ENCODE results near the gene PDZD7. TPM values are rescaled to one million over a fixed set of nuclear protein-coding genes. Genes with fewer than 3 reads are reported as not detected.
A peak's percentile ranks its signal among the peaks of the same experiment; 100 is the strongest.

Gene PDZD7
- total and polyA plus RNA-seq, 9 of the 15 experiments (the other 6 are each of a cell fraction or from before 2014, with no cell fraction given): 0.04 to 0.24 (median 0.08) TPM; not detected in 3

DNA sequence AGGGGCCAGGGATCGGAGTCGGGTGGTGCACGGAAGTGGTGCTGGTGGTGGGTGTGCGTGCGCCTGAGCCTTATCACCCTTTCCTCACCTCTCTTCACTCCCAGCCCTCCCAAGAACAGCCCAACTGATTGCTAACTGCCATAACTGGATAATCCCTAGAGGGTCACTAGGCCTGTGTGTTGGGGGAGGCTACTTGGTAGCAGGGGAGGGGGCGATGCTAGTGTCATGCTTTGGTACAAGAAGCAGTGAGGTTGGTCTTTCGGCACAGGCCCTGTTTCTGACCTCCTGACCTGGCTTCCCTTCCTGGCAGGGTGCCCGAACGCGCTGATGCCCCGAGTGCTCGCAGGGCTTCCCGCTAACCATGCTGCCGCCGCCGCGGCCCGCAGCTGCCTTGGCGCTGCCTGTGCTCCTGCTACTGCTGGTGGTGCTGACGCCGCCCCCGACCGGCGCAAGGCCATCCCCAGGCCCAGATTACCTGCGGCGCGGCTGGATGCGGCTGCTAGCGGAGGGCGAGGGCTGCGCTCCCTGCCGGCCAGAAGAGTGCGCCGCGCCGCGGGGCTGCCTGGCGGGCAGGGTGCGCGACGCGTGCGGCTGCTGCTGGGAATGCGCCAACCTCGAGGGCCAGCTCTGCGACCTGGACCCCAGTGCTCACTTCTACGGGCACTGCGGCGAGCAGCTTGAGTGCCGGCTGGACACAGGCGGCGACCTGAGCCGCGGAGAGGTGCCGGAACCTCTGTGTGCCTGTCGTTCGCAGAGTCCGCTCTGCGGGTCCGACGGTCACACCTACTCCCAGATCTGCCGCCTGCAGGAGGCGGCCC, 31.5 kb upstream of the PDZD7 start (continued):
- TF ChIP-seq, protein P1, sequence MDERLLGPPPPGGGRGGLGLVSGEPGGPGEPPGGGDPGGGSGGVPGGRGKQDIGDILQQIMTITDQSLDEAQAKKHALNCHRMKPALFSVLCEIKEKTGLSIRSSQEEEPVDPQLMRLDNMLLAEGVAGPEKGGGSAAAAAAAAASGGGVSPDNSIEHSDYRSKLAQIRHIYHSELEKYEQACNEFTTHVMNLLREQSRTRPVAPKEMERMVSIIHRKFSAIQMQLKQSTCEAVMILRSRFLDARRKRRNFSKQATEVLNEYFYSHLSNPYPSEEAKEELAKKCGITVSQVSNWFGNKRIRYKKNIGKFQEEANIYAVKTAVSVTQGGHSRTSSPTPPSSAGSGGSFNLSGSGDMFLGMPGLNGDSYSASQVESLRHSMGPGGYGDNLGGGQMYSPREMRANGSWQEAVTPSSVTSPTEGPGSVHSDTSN (CRISPR knock-in tag; IDR thresholded peaks at IDR 0.05; ENCODE audit: low read depth): no peak
- TF ChIP-seq, protein P1 (tag; conservative IDR thresholded peaks at IDR 0.05; ENCODE audit: low read depth): no peak
- TF ChIP-seq SMAD4 (CRISPR knock-in tag; conservative IDR thresholded peaks at IDR 0.05) (peak; percentile 75), CREBBP (IDR thresholded peaks at IDR 0.05; ENCODE audit: low read depth, low read length) (no peak), RCOR1 (IDR thresholded peaks at IDR 0.05; ENCODE audit: borderline replicate concordance in 1 of 2, low read depth in 2 of 2, low read length in 2 of 2) (no peak; a peak in 1 of 4 replicates), ADNP (tag; IDR thresholded peaks at IDR 0.05) (no peak), TCFL5 (CRISPR knock-in tag; conservative IDR thresholded peaks at IDR 0.05) (no peak), CBX2 (IDR thresholded peaks at IDR 0.05; ENCODE audit: insufficient read depth, low read length, poor library complexity, severe bottlenecking) (no peak), HSF4 (CRISPR knock-in tag; IDR thresholded peaks at IDR 0.05; ENCODE audit: borderline replicate concordance) (no peak), SP2 (IDR thresholded peaks at IDR 0.05; ENCODE audit: extremely low read depth, low read depth, low read length, poor library complexity, severe bottlenecking) (no peak), KAT8 (IDR thresholded peaks at IDR 0.05; ENCODE audit: low read depth) (no peak), TRIM28 (IDR thresholded peaks at IDR 0.05) (no peak), ZBTB8A (IDR thresholded peaks at IDR 0.05; ENCODE audit: partially characterized antibody) (no peak), POLR2H (tag; IDR thresholded peaks at IDR 0.05; ENCODE audit: low read depth) (no peak), CHD1 (IDR thresholded peaks at IDR 0.05; ENCODE audit: low read length) (peak; percentile 14), ZNF174 (CRISPR knock-in tag; IDR thresholded peaks at IDR 0.05) (no peak), SMARCA5 (IDR thresholded peaks at IDR 0.05) (no peak), NBN (IDR thresholded peaks at IDR 0.05; ENCODE audit: low read depth) (0 out of 2 replicates have a peak, but pooled peaks have one; percentile 10), TEAD1 (CRISPR knock-in tag; IDR thresholded peaks at IDR 0.05) (0 out of 4 replicates have a peak, but pooled peaks of 1 of the 2 experiments have one; percentile 35), KAT2B (IDR thresholded peaks at IDR 0.05; ENCODE audit: low read depth, low read length) (no peak), ZFP91 (CRISPR knock-in tag; IDR thresholded peaks at IDR 0.05) (no peak), RFX5 (IDR thresholded peaks at IDR 0.05; ENCODE audit: low read depth, low read length) (no peak), ZNF444 (CRISPR knock-in tag; IDR thresholded peaks at IDR 0.05) (no peak)
- TF ChIP-seq, protein P2, sequence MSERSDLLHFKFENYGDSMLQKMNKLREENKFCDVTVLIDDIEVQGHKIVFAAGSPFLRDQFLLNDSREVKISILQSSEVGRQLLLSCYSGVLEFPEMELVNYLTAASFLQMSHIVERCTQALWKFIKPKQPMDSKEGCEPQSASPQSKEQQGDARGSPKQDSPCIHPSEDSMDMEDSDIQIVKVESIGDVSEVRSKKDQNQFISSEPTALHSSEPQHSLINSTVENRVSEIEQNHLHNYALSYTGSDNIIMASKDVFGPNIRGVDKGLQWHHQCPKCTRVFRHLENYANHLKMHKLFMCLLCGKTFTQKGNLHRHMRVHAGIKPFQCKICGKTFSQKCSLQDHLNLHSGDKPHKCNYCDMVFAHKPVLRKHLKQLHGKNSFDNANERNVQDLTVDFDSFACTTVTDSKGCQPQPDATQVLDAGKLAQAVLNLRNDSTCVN (CRISPR knock-in tag; IDR thresholded peaks at IDR 0.05): no peak
